ENCODE measurements around the gene KIF21B.

Gene KIF21B

GRCh38 chr1:201017828-201018163 lies 5.7 kb downstream of the KIF21B start:
- DNase-seq = no peak

GRCh38 chr1:201016943-201017827 lies 6.3 kb downstream of the KIF21B start:
- no peak for DNase-seq

- DNase-seq = no peak
Measured at GRCh38 chr1:201016211-201016651, 7.3 kb downstream of the KIF21B start.

GRCh38 chr1:201015551-201016091 lies 7.9 kb downstream of the KIF21B start:
- no peak for DNase-seq

- no peak for DNase-seq
Measured at GRCh38 chr1:201014816-201015200, 8.7 kb downstream of the KIF21B start.

GRCh38 chr1:201013991-201014815 lies 9.3 kb downstream of the KIF21B start:
- no peak for DNase-seq

GRCh38 chr1:201013031-201013485 lies 10.5 kb downstream of the KIF21B start:
- DNase-seq = no peak

- no peak for DNase-seq
Measured at GRCh38 chr1:201011616-201012015, 11.9 kb downstream of the KIF21B start.

- no peak for DNase-seq
Measured at GRCh38 chr1:201009962-201010645, 13.4 kb downstream of the KIF21B start.

GRCh38 chr1:201008666-201009360 lies 14.7 kb downstream of the KIF21B start:
- DNase-seq = no peak

- no peak for DNase-seq
Measured at GRCh38 chr1:201007481-201007880, 16.0 kb downstream of the KIF21B start.

- no peak for DNase-seq
Measured at GRCh38 chr1:201006450-201006849, 17.1 kb downstream of the KIF21B start.

GRCh38 chr1:201004732-201005131 lies 18.8 kb downstream of the KIF21B start:
- DNase-seq = no peak

GRCh38 chr1:201004154-201004553 lies 19.4 kb downstream of the KIF21B start:
- no peak for DNase-seq

- DNase-seq = no peak
Measured at GRCh38 chr1:201002510-201002909, 21.0 kb downstream of the KIF21B start.

- no peak for DNase-seq
Measured at GRCh38 chr1:201001962-201002361, 21.6 kb downstream of the KIF21B start.

GRCh38 chr1:201000391-201000790 lies 23.1 kb downstream of the KIF21B start:
- no peak for DNase-seq

GRCh38 chr1:200999667-201000066 lies 23.8 kb downstream of the KIF21B start:
- no peak for DNase-seq

GRCh38 chr1:200998323-200998722 lies 25.2 kb downstream of the KIF21B start:
- DNase-seq = no peak

GRCh38 chr1:200992382-200993048 lies 31.0 kb downstream of the KIF21B start:
- no peak for DNase-seq

- DNase-seq = no peak
Measured at GRCh38 chr1:200991097-200991614, 32.4 kb downstream of the KIF21B start.

- no peak for DNase-seq
Measured at GRCh38 chr1:200990114-200990513, 33.4 kb downstream of the KIF21B start.
